ENCODE results near the gene OOSP4B.
"Not testable (repeated sequence)": the region's sequence is repeated elsewhere in the genome, so short reads cannot be mapped to it uniquely, and the experiment has no call there.

The OOSP4B gene

GRCh38 chr11:59999691-60000090 lies 17.3 kb upstream of the OOSP4B start:
- Histone ChIP-seq H3K27ac (ENCODE audit: low read depth, low read length) (no peak overlapping the region), H3K9me3 (ENCODE audit: insufficient read depth, low read depth, low read length) (no peaks in the 10 kb centered on the region), H3K9ac (ENCODE audit: low read depth, low read length) (no peak overlapping the region), H3K4me3 (ENCODE audit: low read length) (no peak overlapping the region), H3K4me1 (ENCODE audit: insufficient read depth, low read length) (no peaks in the 10 kb centered on the region), H3K27me3 (ENCODE audit: insufficient read depth, low read length) (no peaks in the 10 kb centered on the region), H3K36me3 (ENCODE audit: insufficient read depth, low read length) (no peaks in the 10 kb centered on the region)
- 94% methylated on average over 4 of the region's 4 CpGs for WGBS

DNA sequence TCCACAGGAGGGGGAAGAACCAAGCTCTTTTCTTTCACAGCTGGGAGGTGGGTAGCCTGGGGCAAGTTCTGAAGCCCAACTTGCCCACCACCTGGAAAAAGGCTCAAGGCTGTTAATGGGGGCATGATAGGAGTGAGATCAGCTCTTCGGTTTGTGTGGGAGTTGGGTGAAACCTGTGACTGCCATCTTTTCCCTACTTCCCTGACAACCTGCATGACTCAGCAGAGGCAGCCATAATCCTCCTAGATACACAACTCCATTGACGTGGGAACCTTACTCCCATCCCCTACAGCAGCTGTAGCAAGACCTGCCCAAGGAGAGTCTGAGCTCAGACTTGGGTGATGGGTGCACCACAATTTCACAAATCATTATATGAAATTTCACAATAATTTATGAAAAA lies 13.3 kb upstream of the OOSP4B start:
- Histone ChIP-seq H3K27me3 (ENCODE audit: insufficient read depth, low read length) (no peaks in the 10 kb centered on the region), H3K27ac (ENCODE audit: low read depth, low read length) (no peak overlapping the region), H3K4me3 (ENCODE audit: low read length) (no peak overlapping the region), H3K9me3 (ENCODE audit: insufficient read depth, low read depth, low read length) (no peaks in the 10 kb centered on the region), H3K36me3 (ENCODE audit: insufficient read depth, low read length) (no peaks in the 10 kb centered on the region), H3K9ac (ENCODE audit: low read depth, low read length) (no peak overlapping the region), H3K4me1 (ENCODE audit: insufficient read depth, low read length) (no peaks in the 10 kb centered on the region)
- WGBS: 79% methylated on average over 1 of the region's 2 CpGs

DNA sequence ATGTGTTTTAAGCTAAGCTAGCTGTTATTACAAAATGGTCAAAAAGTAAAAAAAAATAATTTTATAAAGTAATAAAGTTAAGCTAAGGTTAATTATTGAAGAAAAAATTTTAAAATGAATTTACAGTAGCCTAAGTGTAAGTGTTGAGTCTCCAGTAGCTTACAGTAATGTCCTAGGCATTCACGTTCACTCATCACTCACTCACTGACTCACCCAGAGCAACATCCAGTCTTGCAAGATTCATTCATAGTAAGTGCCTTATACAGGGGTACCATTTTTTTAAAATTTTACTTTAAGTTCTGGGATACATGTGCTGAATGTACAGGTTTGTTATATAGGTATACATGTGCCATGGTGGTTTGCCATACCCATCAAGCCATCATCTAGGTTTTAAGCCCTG lies 11.6 kb upstream of the OOSP4B start:
- Histone ChIP-seq H3K4me3 (ENCODE audit: low read length) (no peak overlapping the region), H3K9me3 (ENCODE audit: insufficient read depth, low read depth, low read length) (no peaks in the 10 kb centered on the region), H3K27me3 (ENCODE audit: insufficient read depth, low read length) (no peaks in the 10 kb centered on the region), H3K27ac (ENCODE audit: low read depth, low read length) (no peak overlapping the region), H3K4me1 (ENCODE audit: insufficient read depth, low read length) (no peaks in the 10 kb centered on the region), H3K36me3 (ENCODE audit: insufficient read depth, low read length) (no peaks in the 10 kb centered on the region), H3K9ac (ENCODE audit: low read depth, low read length) (no peak overlapping the region)
- 86% methylated on average over 1 of the region's 1 CpG for WGBS

DNA sequence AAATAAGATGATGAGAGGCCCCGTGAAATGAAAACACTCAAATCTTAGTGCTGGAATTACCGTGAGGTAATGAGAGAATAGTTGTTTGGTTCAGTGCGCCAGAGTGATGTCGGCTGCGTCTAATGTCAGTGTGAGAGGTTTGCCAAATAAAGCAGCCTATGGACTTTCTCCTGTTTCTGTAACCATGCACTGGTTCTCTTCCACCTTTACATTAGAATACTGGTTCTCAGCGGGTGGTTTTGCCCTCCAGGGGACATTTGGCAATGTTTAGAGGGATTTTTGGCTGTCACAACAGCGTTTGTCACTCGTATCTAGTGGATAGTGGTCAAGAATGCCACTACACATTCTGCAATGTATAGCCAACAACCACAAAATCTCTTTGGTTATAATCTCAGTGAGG lies 1.1 kb downstream of the OOSP4B start:
- H3K4me1 ChIP-seq (ENCODE audit: insufficient read depth, low read length): peaks cover 7% of the 10 kb centered on the region; the same call in 1 of the 2 replicates
- H3K9me3 ChIP-seq (ENCODE audit: insufficient read depth, low read depth, low read length): no peaks in the 10 kb centered on the region
- H3K27ac ChIP-seq (ENCODE audit: low read depth, low read length): no peak overlapping the region
- 44% methylated on average over 7 of the region's 8 CpGs for WGBS
- no peak overlapping the region; the same call in 1 of the 2 replicates for H3K9ac ChIP-seq (ENCODE audit: low read depth, low read length)
- no peaks in the 10 kb centered on the region for H3K36me3 ChIP-seq (ENCODE audit: insufficient read depth, low read length)
- no peaks in the 10 kb centered on the region for H3K27me3 ChIP-seq (ENCODE audit: insufficient read depth, low read length)
- H3K4me3 ChIP-seq (ENCODE audit: low read length): no peak overlapping the region

GRCh38 chr11:60020376-60020775 lies 3.4 kb downstream of the OOSP4B start:
- not testable (repeated sequence) for H3K36me3 ChIP-seq (ENCODE audit: insufficient read depth, low read length); H3K9ac ChIP-seq (ENCODE audit: low read depth, low read length); H3K4me3 ChIP-seq (ENCODE audit: low read length); H3K9me3 ChIP-seq (ENCODE audit: insufficient read depth, low read depth, low read length); H3K27ac ChIP-seq (ENCODE audit: low read depth, low read length); H3K4me1 ChIP-seq (ENCODE audit: insufficient read depth, low read length); H3K27me3 ChIP-seq (ENCODE audit: insufficient read depth, low read length)
- WGBS: 97% methylated on average over 27 of the region's 27 CpGs

GRCh38 chr11:60029015-60029632 lies 12.1 kb downstream of the OOSP4B start:
- 81% methylated on average over 2 of the region's 3 CpGs for WGBS
- Histone ChIP-seq H3K36me3 (ENCODE audit: insufficient read depth, low read length) (no peaks in the 10 kb centered on the region), H3K27me3 (ENCODE audit: insufficient read depth, low read length) (no peaks in the 10 kb centered on the region), H3K4me3 (ENCODE audit: low read length) (no peak overlapping the region), H3K4me1 (ENCODE audit: insufficient read depth, low read length) (no peaks in the 10 kb centered on the region), H3K27ac (ENCODE audit: low read depth, low read length) (no peak overlapping the region), H3K9ac (ENCODE audit: low read depth, low read length) (no peak overlapping the region), H3K9me3 (ENCODE audit: insufficient read depth, low read depth, low read length) (no peaks in the 10 kb centered on the region)

DNA sequence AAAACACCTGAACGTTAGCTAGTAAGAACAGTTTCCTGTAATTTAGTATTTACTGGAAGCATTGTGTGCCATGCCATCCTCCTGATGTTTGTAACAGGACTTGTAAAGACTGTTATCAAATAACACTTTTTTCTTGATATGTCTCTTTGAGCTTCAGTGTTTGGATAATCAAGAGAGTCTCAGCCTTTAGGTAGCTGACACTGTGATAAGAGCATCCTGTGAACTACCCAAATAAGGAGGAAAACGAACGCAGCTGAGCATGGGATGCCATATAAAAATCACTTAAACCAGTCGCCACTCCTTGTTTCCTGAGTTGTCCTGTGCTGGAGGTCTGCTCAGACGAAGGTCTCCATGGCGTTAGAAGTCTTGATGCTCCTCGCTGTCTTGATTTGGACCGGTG lies 23.1 kb downstream of the OOSP4B start, which contains the start of gene OOSP2:
Gene OOSP2, plus strand, starts transcription at position 301 of the 400 bp plus-strand sequence. Its CDS starts 51 bp downstream, at position 352.
- 86% methylated on average over 8 of the region's 8 CpGs for WGBS
- Histone ChIP-seq H3K27me3 (ENCODE audit: insufficient read depth, low read length) (no peaks in the 10 kb centered on the region), H3K27ac (ENCODE audit: low read depth, low read length) (no peak within 1 kb of the TSS), H3K9ac (ENCODE audit: low read depth, low read length) (no peak within 1 kb of the TSS), H3K4me1 (ENCODE audit: insufficient read depth, low read length) (peaks cover 12% of the 10 kb centered on the region), H3K9me3 (ENCODE audit: insufficient read depth, low read depth, low read length) (no peaks in the 10 kb centered on the region), H3K4me3 (ENCODE audit: low read length) (no peak within 1 kb of the TSS), H3K36me3 (ENCODE audit: insufficient read depth, low read length) (no peaks in the 10 kb centered on the region)

- not testable (repeated sequence) for H3K27me3 ChIP-seq (ENCODE audit: insufficient read depth, low read length); H3K27ac ChIP-seq (ENCODE audit: low read depth, low read length); H3K9ac ChIP-seq (ENCODE audit: low read depth, low read length); H3K4me3 ChIP-seq (ENCODE audit: low read length); H3K36me3 ChIP-seq (ENCODE audit: insufficient read depth, low read length); H3K4me1 ChIP-seq (ENCODE audit: insufficient read depth, low read length); H3K9me3 ChIP-seq (ENCODE audit: insufficient read depth, low read depth, low read length)
Observed at GRCh38 chr11:60050422-60050821, 33.4 kb downstream of the OOSP4B start.

DNA sequence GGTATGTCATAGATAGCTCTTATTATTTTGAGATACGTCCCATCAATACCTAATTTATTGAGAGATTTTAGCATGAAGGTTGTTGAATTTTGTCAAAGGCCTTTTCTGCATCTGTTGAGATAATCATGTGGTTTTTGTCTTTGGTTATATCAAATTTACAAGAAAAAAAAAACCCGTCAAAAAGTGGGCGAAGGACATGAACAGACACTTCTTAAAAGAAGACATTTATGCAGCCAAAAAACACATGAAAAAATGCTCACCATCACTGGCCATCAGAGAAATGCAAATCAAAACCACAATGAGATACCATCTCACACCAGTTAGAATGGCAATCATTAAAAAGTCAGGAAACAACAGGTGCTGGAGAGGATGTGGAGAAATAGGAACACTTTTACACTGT lies 33.9 kb downstream of the OOSP4B start:
- not testable (repeated sequence) for H3K27me3 ChIP-seq (ENCODE audit: insufficient read depth, low read length); H3K4me1 ChIP-seq (ENCODE audit: insufficient read depth, low read length); H3K4me3 ChIP-seq (ENCODE audit: low read length); H3K9me3 ChIP-seq (ENCODE audit: insufficient read depth, low read depth, low read length); H3K27ac ChIP-seq (ENCODE audit: low read depth, low read length); H3K36me3 ChIP-seq (ENCODE audit: insufficient read depth, low read length); H3K9ac ChIP-seq (ENCODE audit: low read depth, low read length)
- no CpG with 5 or more reads among the region's 3 CpGs for WGBS

GRCh38 chr11:60056349-60056969 lies 39.5 kb downstream of the OOSP4B start, which contains the start of gene MS4A3:
Gene MS4A3, plus strand, starts transcription at chr11:60056665. Its CDS starts 4,496 bp downstream, at chr11:60061161.
- H3K9me3 ChIP-seq (ENCODE audit: insufficient read depth, low read depth, low read length): peaks cover 5% of the 10 kb centered on the region; the same call in 1 of the 2 replicates
- H3K4me3 ChIP-seq (ENCODE audit: low read length): no peak within 1 kb of the TSS
- H3K4me1 ChIP-seq (ENCODE audit: insufficient read depth, low read length): peaks cover 6% of the 10 kb centered on the region; the same call in 1 of the 2 replicates
- H3K36me3 ChIP-seq (ENCODE audit: insufficient read depth, low read length): no peaks in the 10 kb centered on the region
- no peak within 1 kb of the TSS for H3K9ac ChIP-seq (ENCODE audit: low read depth, low read length)
- no peaks in the 10 kb centered on the region for H3K27me3 ChIP-seq (ENCODE audit: insufficient read depth, low read length)
- 89% methylated on average over 8 of the region's 8 CpGs for WGBS
- no peak within 1 kb of the TSS for H3K27ac ChIP-seq (ENCODE audit: low read depth, low read length)

GRCh38 chr11:60059052-60059451 lies 42.1 kb downstream of the OOSP4B start:
- H3K36me3 ChIP-seq (ENCODE audit: insufficient read depth, low read length): no peaks in the 10 kb centered on the region
- no peak overlapping the region for H3K4me3 ChIP-seq (ENCODE audit: low read length)
- H3K4me1 ChIP-seq (ENCODE audit: insufficient read depth, low read length): peaks cover 6% of the 10 kb centered on the region; the same call in 1 of the 2 replicates
- H3K9me3 ChIP-seq (ENCODE audit: insufficient read depth, low read depth, low read length): no peaks in the 10 kb centered on the region
- H3K27ac ChIP-seq (ENCODE audit: low read depth, low read length): no peak overlapping the region
- WGBS: 95% methylated on average over 2 of the region's 3 CpGs
- no peak overlapping the region for H3K9ac ChIP-seq (ENCODE audit: low read depth, low read length)
- H3K27me3 ChIP-seq (ENCODE audit: insufficient read depth, low read length): no peaks in the 10 kb centered on the region
